ENCODE measurements around the gene RND2.
"Not testable (repeated sequence)": the region's sequence is repeated elsewhere in the genome, so short reads cannot be mapped to it uniquely, and the experiment has no call there.

Gene RND2

DNA sequence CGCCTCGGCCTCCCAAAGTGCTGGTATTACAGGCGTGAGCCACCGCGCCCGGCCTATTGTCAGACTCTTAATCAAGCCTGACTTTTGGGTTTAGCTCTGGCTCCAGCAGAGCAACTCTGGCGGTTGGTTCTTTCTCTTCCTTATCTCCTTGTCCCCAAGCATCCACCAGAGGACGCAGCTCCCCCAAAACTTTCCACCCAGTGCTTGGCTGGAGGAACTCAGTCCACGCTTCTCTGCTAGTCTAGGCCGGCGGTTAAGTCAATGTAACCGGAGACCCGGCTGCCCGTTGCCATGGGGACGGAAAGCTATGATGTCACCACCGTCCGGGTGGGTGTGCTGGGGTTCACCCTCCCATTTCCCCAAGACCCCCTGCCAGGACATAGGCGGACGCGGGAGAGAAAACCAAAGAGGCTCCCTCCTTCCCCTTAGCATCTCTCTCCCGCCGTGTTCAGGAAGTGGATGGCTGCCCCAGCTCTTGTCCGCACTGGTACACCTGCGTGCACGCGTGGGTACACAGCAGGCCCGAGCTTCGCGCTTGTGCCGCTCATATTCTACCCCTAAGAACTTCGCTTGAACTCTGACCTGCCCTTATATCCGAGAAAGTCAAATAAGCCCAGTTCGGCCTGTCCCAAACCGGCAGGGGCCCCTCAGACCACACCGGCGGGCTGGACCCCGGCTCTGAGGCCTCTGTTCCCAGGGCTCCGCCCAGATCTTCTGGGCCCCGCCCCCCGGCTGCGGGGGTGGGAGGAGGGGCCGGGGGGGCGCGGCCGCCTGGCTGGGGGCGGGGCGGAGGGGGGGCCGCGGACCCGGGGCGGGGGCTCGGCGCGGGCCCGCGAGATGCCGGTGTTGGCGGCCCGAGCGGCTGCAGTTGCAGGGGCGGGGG lies at the start of gene RND2:
TSS of gene RND2 (plus strand) at position 825 of the 883 bp plus-strand sequence. CDS start 117 bp downstream, outside the sequence.
- DNase-seq = peak; percentile 66

- DNase-seq = no peak
Measured at GRCh38 chr17:42975265-42975664, 49.8 kb upstream of the RND2 start.

- not testable (repeated sequence) for DNase-seq
Measured at GRCh38 chr17:42975701-42976100, 49.3 kb upstream of the RND2 start.

GRCh38 chr17:42979511-42980273 lies 45.3 kb upstream of the RND2 start, which contains the start of gene PTGES3L:
Gene PTGES3L (minus strand): TSS chr17:42980080. CDS start chr17:42980053, 27 bp downstream.
- DNase-seq = no peak

GRCh38 chr17:42980274-42980765 lies 44.7 kb upstream of the RND2 start, which contains the start of gene RUNDC1:
Gene RUNDC1 (plus strand): TSS chr17:42980565. CDS start chr17:42980577, 12 bp downstream.
- DNase-seq = peak; percentile 88

GRCh38 chr17:42980766-42981397 lies 44.1 kb upstream of the RND2 start:
- peak; percentile 36 for DNase-seq

GRCh38 chr17:42982266-42982665 lies 42.8 kb upstream of the RND2 start:
- DNase-seq = no peak

DNA sequence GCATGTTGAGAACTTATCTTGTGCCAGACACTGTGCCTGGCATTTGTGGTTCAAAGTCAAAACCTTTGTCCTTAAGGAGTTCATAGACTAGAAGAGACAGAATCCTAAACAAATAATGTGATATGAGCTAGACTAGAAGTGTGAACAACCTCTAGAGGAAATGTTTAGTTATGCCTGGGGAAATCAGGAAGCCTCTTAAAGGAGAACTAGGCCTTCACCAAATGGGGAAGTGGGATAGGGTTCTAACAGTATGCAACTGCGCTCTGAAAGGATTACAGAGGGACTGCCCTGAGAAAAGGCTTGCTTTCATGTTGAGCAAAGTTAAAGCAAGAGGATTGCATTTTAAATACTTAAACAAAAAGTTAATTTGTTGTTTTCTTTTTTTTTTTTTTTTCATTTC lies 39.8 kb upstream of the RND2 start:
- no peak for DNase-seq

DNA sequence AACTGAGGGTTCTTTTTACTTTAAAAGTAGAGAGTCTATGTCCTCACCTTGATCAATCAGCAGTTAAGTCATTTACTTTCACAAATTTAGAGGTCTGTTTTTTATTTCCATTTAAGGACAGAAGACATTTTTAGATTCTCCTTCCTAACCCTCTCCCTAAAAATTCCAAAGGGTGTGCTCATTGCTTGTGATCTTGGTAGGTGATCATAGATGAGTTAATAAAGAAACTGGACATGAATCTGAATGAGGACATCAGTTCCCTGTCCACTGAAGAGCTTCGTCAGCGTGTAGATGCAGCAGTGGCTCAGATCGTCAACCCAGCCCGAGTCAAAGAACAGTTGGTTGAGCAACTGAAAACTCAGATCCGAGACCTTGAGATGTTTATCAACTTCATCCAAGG lies 35.9 kb upstream of the RND2 start:
- DNase-seq = no peak

DNA sequence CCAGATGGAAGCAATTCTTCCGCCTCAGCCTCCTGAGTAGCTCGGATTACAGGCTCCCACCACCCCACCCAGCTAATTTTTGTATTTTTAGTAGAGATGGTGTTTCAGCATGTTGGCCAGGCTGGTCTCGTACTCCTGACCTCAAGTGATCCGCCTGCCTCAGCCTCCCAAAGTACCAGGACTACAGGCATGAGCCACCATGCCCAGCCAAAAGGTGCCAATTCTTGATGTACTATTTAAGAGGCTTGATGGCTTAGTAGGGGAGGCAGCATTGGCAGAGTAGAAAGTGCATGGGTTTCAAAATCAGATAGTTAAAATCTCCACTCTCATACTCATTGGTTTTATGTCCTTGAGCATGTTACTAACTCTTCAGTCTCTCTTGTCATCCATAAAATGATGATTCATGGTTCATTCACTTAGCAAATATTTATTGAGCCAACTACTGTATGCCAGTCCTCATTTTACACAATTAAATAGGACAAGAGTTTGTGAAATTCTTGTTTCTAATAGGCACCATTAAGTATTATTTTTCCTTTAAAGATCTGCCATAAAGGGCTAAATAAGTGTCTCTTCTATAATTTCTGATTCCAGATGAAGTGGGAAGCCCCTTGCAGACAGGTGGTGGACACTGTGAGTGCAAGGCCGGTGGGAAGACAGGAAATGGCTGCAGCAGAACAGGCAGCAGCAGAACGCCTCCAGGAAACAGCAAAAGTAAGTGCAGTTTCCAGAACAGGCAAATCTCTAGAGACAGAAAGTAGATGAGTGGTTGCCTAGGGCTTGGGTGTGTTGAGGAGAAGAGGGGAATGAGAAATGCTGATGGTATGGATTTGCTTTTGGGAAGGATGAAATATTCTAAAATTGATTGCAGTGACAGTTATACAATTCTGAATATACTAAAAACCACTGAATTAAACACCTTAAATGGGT lies 35.0 kb upstream of the RND2 start:
- DNase-seq = no peak

- DNase-seq = no peak
Measured at GRCh38 chr17:42991471-42991870, 33.6 kb upstream of the RND2 start.

- no peak for DNase-seq
Measured at GRCh38 chr17:42992872-42993271, 32.2 kb upstream of the RND2 start.

GRCh38 chr17:42993913-42994312 lies 31.1 kb upstream of the RND2 start:
- DNase-seq = not testable (repeated sequence)

GRCh38 chr17:42997390-42997983 lies 27.5 kb upstream of the RND2 start:
- no peak for DNase-seq

DNA sequence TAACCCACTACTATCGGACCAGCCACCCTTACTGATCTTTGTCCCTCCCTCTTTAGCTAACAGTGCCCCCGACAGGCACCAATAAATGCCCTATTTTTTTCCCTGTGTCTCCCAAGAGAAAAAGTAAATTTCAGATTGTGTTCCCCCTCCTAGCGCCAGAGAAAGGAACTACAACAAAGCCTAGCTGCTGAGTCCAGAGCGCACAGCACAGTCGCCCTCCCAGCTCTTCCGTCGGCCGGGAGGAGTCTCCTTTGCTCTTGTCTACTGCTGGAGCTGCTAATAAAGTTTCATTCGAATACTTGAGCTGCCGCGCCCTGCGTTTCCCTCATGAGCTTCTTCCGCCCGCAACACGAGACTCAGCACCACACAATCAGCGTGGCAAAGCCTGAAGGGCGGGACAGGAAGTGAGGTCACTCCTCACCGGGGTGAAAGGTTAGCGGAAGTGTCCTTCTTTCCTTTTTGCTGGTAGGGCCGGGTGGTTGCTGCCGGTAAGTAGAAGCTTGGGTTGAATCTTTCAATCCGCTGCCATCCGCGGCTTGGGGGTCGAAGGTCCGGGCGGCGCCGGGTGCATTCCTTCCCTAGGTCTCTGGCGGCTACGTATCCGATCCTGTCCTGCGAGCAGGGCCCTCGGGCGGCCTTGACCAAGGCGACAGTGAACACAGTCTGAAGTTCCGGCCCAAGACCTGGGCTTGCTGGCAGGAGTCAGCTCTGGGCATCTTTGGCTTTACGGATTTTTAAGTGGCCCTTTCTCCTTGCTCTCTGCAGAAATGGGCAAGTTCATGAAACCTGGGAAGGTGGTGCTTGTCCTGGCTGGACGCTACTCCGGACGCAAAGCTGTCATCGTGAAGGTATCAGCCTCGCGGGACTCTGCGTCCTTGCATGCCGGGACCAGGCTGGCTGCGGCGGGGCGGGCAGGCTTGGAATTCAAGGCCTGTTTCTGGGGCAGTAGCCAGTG lies 26.8 kb upstream of the RND2 start, which contains the start of gene RPL27:
TSS of gene RPL27 (plus strand) at position 436 of the 955 bp plus-strand sequence. CDS start at position 768, 332 bp downstream.
- DNase-seq = peak; percentile 96

GRCh38 chr17:42999003-42999525 lies 26.0 kb upstream of the RND2 start:
- DNase-seq = no peak

DNA sequence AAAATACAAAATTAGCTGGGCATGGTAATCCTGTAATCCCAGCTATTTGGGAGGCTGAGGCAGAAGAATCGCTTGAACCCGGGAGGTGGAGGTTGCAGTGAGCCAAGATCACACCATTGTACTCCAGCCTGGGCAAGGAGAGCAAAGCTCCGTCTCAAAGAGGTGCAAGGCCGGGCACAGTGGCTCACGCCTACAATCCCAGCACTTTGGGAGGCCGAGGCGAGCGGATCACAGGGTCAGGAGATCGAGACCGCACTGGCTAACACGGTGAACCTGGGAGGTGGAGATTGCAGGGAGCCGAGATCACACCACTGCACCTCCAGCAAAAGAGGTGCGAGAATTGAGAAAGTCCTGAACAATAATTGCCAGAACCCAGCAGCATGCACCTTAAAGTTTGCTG lies 24.1 kb upstream of the RND2 start:
- not testable (repeated sequence) for DNase-seq

- DNase-seq = no peak
Measured at GRCh38 chr17:43003542-43004172, 21.4 kb upstream of the RND2 start.
